ENCODE measurements around the gene APLP2.
A peak's percentile ranks its signal among the peaks of the same experiment; 100 is the strongest.

The APLP2 gene

GRCh38 chr11:130121445-130121978 lies 51.8 kb downstream of the APLP2 start:
- DNase-seq, result peak; percentile 39

- peak; percentile 68 for DNase-seq
Measured at GRCh38 chr11:130122141-130122575, 52.5 kb downstream of the APLP2 start.

- DNase-seq, result no peak
Measured at GRCh38 chr11:130123414-130124040, 53.8 kb downstream of the APLP2 start.

- DNase-seq, result no peak
Measured at GRCh38 chr11:130124096-130124495, 54.4 kb downstream of the APLP2 start.

GRCh38 chr11:130125638-130126037 lies 55.9 kb downstream of the APLP2 start:
- DNase-seq, result no peak

- DNase-seq, result no peak
Measured at GRCh38 chr11:130126516-130126915, 56.8 kb downstream of the APLP2 start.

GRCh38 chr11:130127509-130127908 lies 57.8 kb downstream of the APLP2 start:
- no peak for DNase-seq

GRCh38 chr11:130128626-130129025 lies 58.9 kb downstream of the APLP2 start:
- DNase-seq, result no peak

GRCh38 chr11:130129922-130130321 lies 60.2 kb downstream of the APLP2 start:
- no peak for DNase-seq

GRCh38 chr11:130131961-130132850 lies 62.5 kb downstream of the APLP2 start:
- DNase-seq, result peak; percentile 54

GRCh38 chr11:130133716-130134115 lies 64.0 kb downstream of the APLP2 start:
- no peak for DNase-seq

- no peak for DNase-seq
Measured at GRCh38 chr11:130136107-130136506, 66.4 kb downstream of the APLP2 start.

GRCh38 chr11:130137999-130138398 lies 68.3 kb downstream of the APLP2 start:
- DNase-seq, result no peak

- DNase-seq, result no peak
Measured at GRCh38 chr11:130139401-130139800, 69.7 kb downstream of the APLP2 start.

GRCh38 chr11:130141561-130142341 lies 72.1 kb downstream of the APLP2 start:
- DNase-seq, result no peak

- DNase-seq, result no peak
Measured at GRCh38 chr11:130144141-130144540, 74.4 kb downstream of the APLP2 start.

GRCh38 chr11:130144861-130145281 lies 75.2 kb downstream of the APLP2 start:
- DNase-seq, result no peak

- no peak for DNase-seq
Measured at GRCh38 chr11:130145311-130145812, 75.7 kb downstream of the APLP2 start.

GRCh38 chr11:130145975-130146776 lies 76.5 kb downstream of the APLP2 start:
- no peak for DNase-seq

GRCh38 chr11:130146796-130147195 lies 77.1 kb downstream of the APLP2 start:
- DNase-seq, result no peak

GRCh38 chr11:130148796-130149326 lies 79.2 kb downstream of the APLP2 start:
- no peak for DNase-seq

- DNase-seq, result no peak
Measured at GRCh38 chr11:130150790-130151189, 81.1 kb downstream of the APLP2 start.

Measured in activated CD4-positive, alpha-beta T cell treated with anti-CD3 and anti-CD28 coated beads for 48 hours (primary cell).